NCI-H1105 (cell line): ENCODE measurements around the gene TAGLN.
"Not testable (repeated sequence)": the region's sequence is repeated elsewhere in the genome, so short reads cannot be mapped to it uniquely, and the experiment has no call there.

Experiments used
- DNase-seq: peaks from one replicate; lab custom pipeline; 2025; lab: John Stamatoyannopoulos, UW

The TAGLN gene

DNA sequence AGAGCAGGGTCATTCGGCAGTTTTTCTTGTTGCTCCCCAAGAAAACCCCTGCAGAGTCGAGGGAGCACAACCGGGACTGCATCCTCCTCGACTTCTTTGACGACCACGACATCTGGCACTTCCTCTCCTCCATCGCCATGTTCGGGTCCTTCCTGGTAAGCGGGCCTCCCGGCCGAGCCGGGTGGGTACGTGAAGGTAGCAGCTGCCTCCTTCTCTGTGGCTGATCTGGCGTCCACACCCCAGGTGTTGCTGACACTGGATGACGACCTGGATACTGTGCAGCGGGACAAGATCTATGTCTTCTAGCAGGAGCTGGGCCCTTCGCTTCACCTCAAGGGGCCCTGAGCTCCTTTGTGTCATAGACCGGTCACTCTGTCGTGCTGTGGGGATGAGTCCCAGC lies 3.4 kb upstream of the TAGLN start:
- DNase-seq = no peak

DNA sequence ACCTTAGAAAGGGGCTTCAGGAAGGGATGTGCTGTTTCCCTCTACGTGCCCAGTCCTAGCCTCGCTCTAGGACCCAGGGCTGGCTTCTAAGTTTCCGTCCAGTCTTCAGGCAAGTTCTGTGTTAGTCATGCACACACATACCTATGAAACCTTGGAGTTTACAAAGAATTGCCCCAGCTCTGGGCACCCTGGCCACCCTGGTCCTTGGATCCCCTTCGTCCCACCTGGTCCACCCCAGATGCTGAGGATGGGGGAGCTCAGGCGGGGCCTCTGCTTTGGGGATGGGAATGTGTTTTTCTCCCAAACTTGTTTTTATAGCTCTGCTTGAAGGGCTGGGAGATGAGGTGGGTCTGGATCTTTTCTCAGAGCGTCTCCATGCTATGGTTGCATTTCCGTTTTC lies 2.2 kb upstream of the TAGLN start:
- DNase-seq = no peak

DNA sequence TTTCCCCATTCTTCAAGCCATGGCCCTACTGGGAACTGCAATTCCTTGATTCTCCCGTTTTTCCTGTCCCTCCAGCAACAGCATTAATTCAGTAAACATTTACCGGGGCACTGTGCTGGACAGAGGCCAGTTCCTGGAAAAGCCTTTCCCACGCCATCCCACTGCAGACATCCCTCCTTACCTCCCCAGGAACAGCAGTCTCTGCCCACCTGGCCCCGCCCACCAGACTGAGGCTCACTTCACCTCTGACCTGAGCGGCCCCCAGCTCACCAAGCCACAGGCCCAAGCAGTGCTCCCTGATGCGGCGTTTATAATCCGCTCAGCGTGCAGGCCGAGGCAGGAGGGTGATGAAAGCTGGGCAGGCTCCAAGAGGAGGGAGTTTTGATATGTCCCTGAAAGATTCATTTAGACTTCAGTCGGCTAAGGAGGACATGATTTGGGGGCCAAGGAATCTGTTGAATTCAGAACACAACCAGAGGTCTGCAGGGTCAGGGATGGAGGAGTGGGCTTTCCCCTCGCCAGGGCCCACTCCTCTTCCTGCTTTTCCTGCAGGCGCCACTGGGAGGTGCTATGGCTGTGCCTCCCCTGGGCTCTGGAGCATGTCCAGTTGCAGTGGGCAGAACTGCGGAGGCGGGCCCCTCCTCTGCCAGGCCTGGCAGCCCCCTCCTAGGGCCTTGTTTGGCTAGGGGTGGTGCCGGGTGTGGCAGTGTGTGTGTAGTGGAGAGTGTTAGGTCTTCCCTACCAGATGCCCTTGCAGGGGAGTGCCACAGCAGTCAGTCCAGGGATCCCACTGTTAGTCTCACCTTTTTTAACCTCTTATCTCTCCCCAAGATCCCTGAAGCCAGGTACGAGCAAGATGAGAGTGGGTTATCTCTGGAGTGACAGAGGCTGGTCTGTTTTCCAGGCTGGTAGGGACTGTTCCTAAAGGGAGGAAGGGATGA lies 1.4 kb upstream of the TAGLN start:
- no peak for DNase-seq

DNA sequence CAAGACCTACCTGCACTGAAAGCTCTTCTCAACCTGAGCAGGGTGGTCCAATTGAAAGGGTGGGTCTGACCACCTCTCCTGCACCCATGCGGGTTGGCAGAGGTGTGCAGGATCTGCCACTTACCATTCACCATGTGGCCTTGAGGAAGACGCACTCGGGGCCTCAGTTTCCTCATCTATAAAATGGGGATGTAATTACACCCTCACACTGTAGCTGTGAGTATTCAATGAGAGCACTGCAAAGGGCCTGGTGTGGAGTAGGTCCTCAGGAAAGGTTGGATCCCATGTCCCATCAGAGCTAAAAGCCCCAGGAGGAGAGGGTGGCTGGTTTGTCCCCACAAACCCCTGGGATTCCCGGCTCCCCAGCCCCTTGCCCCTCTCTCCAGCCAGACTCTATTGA lies 557 bp upstream of the TAGLN start:
- DNase-seq = no peak

DNA sequence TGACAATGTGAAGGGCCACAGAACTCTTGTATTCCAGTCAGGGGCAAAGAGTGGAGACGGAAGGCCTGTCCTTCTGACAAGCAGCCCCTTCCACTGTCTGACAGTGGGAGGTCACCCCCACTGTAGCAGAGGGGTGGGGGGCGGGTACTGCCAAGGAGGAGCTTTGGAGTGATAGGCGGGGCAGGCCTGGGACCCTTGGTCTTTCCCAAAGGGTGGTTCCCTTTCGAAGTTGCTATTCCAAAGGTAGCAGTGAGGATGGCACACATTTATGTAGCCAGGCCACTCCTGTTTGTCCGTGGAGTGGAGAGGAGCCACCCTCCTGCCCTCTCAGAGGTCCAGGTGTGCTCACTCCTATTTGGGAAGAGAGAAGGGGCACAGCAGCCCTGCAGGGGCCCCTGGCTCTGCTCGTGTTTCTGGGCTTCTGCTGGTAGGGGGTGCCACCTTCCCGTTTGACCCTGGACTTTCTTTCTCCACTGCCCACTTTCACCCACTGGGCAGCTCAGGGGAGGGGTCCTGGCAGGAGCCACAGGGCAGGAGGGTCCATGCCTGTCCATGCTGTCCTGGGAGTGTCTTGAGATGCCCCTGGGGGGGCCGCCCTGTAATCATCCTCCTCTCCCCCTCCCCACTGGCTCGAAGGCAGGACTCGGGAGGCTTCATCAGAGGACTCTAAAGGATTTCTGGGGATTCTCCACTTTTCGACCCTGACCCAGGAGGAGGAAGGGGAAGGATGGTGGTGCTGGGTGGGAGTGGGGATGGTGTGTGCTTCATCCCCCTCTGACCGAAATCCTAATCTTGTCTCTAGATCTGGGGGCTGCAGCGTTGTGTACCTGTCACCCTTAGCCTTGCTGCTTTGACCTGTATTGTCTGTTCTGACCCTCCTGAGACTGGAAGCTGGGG lies 994 bp downstream of the TAGLN start:
- no peak for DNase-seq

DNA sequence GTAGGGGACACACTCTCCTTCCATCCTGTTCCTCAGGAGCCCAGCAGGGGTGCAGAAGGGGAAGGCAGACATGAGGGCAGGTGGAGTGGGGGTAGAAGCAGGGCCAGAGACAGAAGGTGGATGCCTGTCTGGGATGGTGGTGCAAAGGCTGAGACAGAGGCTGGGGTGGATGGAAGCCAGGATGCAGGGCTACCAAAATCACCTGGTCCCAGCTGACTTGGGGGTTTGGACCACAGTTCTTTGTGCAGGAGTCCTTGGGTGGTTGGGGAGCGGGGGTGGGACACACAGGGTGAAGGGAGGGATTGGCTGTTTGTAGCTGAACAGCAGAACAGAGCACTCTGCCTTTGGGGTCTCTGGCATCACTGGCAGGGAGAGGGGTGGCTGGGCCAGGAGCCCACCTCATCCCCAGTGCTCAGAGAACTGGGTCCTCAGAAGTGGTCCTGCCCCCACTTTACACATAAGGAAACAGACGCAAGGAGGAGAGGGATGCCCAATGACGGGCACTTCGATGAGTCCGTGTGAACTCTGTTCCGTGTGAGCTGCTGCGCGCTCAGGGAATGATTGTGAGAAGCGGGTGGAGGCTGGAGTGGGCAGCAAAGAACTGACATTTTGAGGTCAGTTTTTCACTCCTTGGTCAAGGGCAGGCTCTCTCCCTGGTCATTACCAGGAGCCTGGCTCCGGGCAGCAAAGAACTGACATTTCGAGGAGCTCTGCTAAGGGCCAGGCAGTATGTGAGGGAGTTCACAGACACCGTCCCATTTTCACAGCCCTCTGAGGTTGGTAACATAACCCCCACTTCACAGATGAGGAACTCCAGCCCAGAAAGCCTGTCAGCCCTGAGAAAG lies 1.9 kb downstream of the TAGLN start:
- DNase-seq = no peak

DNA sequence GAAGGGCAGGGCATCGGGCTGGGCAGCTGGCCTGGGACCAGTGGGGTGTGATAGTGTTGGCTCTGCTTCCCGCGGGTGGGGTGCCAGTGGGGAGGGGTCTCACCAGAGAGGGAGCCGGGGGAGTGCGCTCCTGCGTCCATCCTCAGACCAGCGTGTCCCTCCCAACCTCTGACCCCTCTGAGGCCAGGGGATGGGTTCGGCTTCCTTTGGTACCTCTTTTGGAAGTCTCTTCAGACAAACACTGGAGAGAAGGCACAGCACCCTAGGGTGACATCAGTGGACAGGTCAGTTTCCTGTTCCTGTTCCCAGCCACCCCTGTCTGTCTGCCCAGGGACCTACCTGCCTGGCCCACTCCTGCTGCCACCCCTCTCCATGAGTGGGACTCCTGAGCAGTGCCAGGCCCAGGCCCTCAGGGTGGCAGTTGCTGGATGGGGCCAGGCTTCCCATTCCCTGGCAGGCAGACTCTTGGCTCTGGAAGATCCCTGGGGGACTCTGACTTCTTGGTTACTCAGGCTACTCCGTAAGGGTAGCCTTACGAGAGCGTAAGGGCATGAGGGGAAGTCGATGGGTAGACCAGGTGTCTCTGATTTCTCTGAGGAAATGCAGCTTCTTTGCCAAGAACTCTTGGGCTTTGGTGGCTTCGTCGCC lies 2.6 kb downstream of the TAGLN start:
- DNase-seq = no peak

DNA sequence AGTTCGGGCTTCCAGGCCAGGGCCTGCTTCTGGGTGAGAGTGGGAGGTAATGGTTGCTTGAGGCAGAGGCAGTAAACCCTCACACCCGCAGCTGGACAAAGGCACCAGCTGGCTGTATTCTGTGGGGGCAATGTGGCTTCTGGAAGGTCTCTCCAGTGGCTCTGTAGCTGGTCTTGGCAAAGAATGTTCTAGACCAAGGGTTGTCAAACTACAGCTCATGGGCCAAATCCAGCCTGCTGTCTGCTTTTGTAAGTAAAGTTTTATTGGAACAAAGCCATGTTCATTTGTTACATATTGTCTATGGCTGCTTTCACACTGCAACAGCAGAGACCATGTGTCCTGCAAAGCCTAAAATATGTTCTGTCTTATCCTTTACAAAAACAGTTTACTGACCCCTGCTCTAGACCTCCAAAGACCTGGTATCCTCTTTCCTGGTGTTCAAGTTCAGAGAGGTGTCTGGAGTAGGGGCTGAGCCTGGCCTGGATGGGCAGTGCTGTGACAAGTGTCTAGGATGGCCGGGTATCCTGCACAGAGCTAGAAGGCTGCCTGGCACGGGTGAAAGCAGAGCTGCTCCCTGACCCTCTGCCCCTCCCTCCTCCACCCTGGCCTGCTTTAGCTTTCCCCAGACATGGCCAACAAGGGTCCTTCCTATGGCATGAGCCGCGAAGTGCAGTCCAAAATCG lies 3.4 kb downstream of the TAGLN start:
- DNase-seq = no peak

DNA sequence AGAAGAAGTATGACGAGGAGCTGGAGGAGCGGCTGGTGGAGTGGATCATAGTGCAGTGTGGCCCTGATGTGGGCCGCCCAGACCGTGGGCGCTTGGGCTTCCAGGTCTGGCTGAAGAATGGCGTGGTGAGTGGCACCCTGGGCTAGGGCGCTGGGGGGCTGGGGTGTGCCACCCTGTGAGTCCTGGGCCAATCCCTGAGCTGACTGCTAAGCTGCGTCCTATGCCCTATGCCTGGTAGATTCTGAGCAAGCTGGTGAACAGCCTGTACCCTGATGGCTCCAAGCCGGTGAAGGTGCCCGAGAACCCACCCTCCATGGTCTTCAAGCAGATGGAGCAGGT lies 3.9 kb downstream of the TAGLN start:
- DNase-seq = no peak

DNA sequence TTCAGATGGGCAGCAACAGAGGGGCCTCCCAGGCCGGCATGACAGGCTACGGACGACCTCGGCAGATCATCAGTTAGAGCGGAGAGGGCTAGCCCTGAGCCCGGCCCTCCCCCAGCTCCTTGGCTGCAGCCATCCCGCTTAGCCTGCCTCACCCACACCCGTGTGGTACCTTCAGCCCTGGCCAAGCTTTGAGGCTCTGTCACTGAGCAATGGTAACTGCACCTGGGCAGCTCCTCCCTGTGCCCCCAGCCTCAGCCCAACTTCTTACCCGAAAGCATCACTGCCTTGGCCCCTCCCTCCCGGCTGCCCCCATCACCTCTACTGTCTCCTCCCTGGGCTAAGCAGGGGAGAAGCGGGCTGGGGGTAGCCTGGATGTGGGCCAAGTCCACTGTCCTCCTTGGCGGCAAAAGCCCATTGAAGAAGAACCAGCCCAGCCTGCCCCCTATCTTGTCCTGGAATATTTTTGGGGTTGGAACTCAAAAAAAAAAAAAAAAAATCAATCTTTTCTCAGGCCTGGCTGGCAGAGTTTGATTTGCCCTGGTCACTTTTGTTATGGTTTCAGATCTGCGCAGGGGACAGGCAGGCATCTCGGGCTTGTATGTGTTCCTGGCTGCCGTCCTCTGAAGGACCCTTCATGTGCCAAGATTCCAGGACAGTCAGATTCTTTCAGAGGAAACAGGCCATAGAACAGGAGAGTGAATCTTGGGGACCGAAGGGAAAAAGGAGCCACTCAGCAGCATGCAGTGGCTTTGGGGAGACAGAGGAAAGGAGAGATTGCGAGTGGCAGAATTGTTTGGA lies 5.3 kb downstream of the TAGLN start:
- no peak for DNase-seq

DNA sequence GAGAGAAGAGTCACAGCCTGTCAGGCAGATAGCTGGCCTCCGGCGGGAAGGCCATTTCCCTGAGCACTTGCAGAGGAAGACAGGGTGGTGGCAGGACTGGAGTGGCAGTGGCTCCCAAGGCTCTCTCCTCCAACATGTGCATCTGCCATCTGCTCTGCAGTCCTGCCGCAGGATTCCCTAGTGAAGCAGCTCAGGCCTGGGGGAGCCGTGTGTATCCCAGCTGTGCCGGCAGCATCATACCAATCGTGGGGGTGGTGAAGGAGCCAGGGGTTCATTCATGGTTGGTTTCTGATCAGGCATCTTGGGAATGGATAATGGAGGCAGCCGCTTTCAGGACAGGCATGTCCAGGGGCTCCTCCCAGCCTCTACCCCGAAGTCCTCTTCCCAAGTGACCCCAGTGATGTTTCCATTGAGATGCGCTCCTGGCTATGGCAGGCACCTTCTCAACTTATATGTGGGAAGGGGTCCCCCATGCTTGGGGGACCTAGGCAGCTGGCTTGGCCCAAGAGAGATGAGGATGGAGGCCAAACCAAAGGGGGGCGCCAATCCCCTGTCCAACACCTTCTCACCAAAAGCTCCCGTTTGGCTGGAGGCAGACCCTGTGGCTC lies 6.1 kb downstream of the TAGLN start:
- no peak for DNase-seq

DNA sequence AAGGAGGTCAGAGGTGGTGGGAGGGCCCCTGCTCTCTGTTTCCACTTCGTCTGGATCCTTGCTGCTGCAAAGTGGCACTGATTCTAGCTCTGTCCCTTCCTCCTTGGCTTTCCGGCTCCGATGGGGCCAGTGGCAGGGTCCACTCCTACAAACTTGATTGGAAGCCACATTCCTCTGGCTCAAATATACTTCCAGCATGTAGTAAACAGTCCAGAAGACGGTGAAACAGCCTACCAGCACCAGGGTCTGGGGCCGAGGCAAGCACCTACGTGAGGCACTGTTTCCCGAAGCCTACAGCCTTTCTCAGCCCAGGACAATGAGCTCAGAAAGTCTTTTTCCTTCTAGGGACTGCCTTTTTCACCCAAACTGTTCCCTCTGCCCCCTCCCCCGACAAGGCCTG lies 6.9 kb downstream of the TAGLN start:
- DNase-seq = not testable (repeated sequence)

DNA sequence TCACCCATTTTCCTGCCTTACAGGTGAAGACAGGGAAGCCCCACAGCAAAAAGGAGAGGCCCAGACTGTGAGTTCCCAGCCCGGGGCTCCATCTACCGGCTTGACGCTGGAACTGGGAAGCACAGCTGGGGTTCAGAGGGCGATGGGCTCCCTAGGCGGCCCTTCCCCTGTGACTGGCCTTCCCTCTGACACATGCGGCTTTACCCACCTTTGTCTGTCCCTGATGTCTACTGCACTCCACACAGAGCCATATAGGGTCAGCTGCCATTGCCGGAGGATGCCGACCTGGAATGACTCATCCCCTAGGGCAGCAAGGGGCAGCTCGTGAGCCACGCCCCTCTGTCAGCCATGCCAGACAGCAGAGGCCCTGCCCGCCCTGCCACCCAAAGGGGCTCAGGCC lies 7.7 kb downstream of the TAGLN start:
- not testable (repeated sequence) for DNase-seq

DNA sequence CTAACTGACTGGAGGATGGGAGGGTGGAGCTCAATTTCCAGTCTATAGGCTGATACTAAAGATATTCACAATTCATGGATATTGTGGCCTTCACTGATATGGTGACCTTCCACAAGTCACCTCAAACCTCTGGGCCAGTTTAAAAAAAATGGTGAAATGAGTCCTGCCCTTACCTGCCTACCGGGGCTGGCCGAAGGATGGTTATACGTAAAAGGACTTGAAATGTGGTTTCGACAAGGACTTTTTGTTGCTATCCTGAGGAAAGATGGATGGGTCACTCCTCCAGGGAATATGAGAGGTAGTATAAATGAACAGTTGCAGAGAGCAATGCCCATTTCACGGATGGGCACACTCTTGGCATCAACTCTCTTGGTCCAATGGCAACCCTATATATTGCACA lies 8.3 kb downstream of the TAGLN start:
- not testable (repeated sequence) for DNase-seq

DNA sequence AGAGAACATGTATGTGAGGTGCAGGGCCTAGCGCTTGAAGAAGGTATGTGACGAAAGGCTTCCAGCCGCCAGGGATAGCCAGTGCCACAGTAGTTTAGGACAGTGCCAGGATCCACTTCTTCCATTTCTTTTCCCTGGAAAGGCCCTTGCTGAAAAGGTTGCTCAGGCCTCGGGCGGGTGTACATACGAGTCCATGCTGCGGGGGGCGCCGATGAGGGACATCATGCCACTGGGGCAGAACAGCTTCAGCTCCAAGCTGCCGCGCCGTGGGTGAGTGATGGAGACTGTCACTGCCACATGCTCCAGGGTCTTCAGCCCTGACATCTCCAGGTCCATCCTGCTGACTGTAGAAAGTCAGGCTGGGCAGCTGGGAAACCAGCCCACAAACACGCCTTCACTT lies 9.5 kb downstream of the TAGLN start:
- not testable (repeated sequence) for DNase-seq

DNA sequence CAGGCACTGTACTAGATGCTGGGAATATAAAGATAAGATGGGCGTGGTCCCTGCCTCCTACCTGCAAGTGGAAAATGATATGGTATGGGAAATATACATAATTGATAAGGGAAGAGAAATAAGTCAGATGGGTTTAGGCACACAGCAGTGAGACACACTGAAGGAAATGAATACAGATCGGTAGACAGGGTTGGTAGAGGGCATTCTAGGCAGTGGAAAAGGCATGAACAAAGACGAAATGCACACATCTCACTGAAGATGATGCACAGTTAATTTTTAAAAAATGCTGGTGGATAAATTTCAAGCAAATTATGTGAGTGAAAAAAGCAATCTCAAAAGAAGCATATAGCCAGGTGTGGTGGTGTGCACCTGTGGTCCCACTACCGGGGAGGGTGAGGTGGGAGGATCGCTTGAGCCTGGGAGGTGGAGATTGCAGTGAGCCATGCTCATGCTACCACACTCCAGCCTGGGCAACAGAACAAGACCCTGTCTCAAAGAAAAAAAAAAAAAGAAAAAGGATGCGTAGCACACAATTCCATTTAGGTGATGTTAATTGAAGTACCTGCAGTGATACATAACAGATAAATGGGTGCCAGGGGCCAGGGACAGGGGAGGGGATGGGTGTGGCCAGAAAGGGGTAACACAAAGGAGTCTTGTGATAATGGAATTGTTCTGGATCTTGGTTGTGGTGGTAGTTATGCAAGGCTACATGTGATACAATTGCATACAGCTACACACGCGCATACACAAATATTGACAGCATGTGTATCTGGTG lies 10.4 kb downstream of the TAGLN start:
- not testable (repeated sequence) for DNase-seq

DNA sequence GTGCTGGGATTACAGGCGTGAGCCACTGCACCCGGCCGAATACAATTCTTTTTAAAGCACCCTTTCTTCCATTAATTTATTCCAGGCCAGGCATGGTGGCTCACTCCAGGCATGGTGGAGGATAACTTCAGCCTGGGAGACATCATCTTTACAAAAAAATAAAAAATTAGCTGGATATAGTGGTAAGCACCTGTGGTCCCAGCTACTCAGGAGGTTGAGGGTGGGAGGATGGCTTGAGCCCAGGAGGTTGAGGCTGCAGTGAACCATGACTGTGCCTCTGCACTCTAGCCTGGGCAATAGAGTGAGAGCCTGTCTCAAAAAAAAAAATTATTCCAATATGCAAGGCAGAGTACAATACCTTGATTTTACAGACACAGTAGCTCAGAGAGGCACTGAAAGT lies 11.4 kb downstream of the TAGLN start:
- DNase-seq = no peak

DNA sequence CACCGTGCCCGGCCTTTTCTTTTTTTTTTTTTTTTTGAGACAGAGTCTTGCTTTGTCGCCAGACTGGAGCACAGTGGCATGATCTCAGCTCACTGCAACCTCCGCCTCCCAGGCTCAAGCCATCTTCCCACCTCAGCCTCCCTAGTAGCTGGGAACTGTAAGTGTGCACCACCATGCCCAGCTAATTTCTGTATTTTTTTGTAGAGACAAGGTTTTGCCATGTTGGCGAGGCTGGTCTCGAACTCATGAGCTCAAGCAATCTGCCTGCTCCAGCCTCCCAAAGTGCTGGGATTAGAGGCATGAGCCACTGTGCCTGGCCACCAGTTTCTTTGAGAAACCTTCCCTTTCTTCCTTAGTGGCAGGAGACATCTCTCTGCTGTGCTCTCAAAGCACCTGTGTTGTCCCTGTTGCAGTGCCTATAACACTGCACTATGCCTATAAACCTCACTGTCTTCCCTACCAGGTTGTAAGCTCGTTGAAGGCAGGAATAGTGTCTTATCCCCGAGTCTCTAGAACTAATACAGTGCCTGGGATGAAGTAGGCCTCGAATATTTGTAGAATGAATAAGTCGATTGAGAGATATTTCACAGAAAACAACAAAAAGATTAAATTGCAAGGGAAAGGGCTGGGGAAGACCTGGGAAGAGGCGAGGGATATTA lies 13.7 kb downstream of the TAGLN start:
- no peak for DNase-seq
